IPS-18c (cell line): ENCODE measurements around the gene GNL2.
A peak's percentile ranks its signal among the peaks of the same experiment; 100 is the strongest.
"Not testable (repeated sequence)": the region's sequence is repeated elsewhere in the genome, so short reads cannot be mapped to it uniquely, and the experiment has no call there.

ENCODE experiments used
- H3K4me3 ChIP-seq: 2 replicates; pipeline ENCODE4 v1.7.0; 2013; ENCODE audit warnings: low read depth, mild to moderate bottlenecking, low read length, moderate library complexity; ENCODE audit not compliant: insufficient read depth
- H3K9me3 ChIP-seq: one replicate; pipeline ENCODE4 v1.6.1; 2013; ENCODE audit warnings: mild to moderate bottlenecking, low read length, moderate library complexity; ENCODE audit not compliant: control insufficient read depth, insufficient read depth

GNL2 gene

DNA sequence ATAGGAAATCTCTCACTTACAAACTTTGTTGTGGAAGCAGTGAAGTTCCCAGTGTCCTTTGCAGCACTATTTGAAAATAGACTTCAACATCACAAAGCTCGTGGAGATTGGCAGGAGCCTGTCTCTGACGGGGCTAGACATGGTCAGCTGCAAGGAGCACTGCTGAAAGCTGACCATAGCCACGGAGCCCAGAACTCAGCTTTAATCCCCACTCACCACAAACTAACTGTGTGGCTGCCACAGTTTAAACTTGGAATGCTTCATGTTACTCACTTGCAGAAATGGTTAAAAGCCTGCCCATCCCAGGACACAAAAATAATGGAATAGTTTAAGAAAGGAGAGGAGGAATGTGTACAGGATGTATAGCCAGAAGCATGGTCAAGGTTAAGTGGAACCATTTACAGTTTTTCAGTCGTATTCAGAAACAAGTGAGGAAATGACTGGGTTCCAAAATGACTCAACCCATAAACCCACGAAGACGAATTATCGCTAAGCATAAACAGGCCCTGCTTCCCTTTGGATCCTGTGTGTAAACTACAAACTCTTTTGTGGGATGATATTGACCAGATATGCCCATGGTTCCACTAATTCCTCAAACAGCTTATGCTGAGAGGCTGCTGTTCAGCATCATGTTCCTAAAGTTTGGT lies 20.8 kb downstream of the GNL2 start:
- no peak overlapping the region for H3K4me3 ChIP-seq
- no peaks in the 10 kb centered on the region for H3K9me3 ChIP-seq

DNA sequence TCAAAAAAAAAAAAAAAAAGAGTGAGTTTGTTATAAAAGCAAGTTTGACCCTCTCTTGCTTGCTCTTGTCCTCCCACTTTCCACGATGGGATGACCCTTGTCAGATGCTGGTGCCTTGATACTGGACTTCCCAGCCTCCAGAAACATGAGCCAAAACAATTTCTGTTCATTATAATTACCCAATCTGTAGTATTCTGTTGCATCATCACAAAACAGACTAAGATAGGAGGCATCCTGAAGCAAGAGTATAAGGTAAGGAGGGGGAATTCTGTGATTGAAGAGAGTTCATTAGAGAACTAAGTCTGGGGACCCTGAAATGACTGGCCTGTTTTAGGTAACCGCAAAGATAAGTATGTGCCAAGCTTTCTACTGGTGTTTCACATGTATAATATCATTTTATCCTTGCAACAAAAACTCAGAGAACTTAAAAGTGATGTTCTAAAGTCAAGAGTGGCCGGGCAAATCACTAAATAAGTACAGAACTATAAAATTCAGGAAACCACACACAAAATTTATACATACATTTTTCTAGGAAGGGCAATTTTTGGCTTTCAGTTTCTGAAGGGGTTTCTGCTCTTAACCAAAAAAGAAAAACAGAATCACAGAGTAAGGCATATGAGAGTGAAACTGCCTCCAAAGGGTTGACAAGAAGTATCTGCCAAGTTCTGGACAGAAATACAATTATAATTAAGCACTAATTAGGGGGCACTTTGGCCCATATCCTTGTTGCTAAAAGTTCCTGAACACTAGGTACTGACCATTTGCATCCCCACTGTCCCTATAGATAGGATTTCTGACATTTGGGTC lies 25.0 kb downstream of the GNL2 start:
- no peak overlapping the region for H3K4me3 ChIP-seq
- H3K9me3 ChIP-seq: no peaks in the 10 kb centered on the region

GRCh38 chr1:37567023-37567422 lies 28.7 kb downstream of the GNL2 start:
- Histone ChIP-seq H3K9me3 (no peaks in the 10 kb centered on the region), H3K4me3 (no peak overlapping the region)

GRCh38 chr1:37564892-37565291 lies 30.8 kb downstream of the GNL2 start:
- Histone ChIP-seq H3K9me3 (no peaks in the 10 kb centered on the region), H3K4me3 (no peak overlapping the region)

DNA sequence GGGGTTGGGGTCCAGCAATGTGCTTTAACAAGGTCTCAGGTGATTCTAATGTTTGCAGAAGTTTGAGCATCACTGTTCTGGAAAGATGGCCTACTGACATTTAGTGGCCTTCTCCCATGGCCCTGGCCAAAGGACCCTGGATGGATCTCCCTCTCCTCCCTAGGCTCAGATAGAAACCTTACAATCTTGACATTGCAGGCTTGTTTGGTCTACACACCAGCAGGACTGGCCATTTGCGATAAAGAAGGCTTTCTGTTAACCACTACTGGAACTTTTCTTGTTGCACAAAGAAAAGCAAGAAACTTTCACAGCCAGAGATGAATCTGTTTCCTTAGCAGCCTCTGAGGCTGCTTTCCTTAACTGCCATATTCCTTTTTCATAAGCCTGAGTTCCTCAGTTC lies 32.8 kb downstream of the GNL2 start:
- H3K9me3 ChIP-seq: no peaks in the 10 kb centered on the region

DNA sequence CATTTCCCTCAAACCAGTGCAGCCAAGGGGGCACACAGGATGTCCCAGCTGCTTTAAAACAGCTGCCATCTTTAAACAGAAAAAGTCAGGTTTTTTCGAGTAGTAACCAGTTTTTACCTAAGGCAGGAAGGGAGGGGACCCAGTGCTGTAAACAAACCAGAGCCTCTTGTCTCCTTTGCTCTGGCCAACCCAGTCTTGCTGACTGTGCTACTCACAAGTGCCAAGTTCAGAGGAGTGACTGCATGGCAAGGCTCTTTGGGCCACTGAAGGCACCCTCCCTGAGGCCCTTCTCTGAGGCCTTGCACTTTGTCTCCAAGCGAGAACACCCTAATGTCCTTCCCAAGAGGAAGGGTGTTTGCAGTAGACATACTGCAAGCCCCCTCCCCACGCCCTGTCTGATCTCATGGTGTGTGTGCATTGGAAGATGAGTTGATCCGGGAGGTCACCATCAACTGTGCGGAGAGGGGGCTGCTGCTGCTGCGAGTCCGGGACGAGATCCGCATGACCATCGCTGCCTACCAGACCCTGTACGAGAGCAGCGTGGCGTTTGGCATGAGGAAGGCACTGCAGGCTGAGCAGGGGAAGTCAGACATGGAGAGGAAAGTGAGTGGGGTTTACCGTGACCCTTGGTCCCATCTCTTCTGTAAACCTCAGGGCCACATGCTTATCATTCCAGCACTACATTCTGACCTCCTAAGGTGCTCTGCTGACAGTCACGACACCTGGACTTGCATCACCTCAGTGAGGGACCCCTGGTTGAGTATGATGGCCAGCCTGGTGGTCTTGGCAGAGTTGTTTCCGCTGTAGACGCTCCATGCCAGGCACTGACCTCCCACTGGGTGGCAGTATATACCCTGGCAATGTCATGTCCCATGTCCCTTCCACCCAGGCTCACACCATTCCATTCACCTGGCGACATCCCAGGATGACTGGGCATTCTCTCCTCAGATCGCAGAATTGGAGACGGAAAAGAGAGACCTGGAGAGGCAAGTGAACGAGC lies 34.3 kb downstream of the GNL2 start:
- no peaks in the 10 kb centered on the region for H3K9me3 ChIP-seq

More for the DNA sequence above, 32.8 kb downstream of the GNL2 start:
- no peak overlapping the region for H3K4me3 ChIP-seq

GRCh38 chr1:37560401-37561132 lies 35.2 kb downstream of the GNL2 start:
- H3K9me3 ChIP-seq: no peaks in the 10 kb centered on the region
- no peak overlapping the region for H3K4me3 ChIP-seq

More for the DNA sequence above, 34.3 kb downstream of the GNL2 start:
- H3K4me3 ChIP-seq: no peak overlapping the region

DNA sequence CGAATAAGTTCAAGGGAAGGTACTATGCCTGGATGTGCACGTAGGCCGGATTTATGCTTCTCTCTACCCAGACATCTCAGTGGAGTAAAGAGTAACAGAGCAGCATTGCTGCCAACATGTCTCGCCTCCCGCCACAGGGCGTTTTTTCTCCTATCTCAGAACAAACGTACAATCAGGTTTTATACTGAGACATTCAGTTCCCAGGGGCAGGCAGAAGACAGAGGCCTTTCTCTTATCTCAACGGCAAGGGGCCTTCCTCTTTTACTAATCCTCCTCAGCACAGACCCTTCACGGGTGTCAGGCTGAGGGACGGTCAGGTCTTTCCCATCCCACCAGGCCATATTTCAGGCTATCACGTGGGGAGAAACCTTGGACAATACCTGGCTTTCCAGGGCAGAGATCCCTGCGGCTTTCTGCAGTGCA lies 35.8 kb downstream of the GNL2 start:
- not testable (repeated sequence) for H3K9me3 ChIP-seq

GRCh38 chr1:37559080-37559479 lies 36.7 kb downstream of the GNL2 start:
- no peaks in the 10 kb centered on the region for H3K9me3 ChIP-seq

More for the DNA sequence above, 35.8 kb downstream of the GNL2 start:
- not testable (repeated sequence) for H3K4me3 ChIP-seq

DNA sequence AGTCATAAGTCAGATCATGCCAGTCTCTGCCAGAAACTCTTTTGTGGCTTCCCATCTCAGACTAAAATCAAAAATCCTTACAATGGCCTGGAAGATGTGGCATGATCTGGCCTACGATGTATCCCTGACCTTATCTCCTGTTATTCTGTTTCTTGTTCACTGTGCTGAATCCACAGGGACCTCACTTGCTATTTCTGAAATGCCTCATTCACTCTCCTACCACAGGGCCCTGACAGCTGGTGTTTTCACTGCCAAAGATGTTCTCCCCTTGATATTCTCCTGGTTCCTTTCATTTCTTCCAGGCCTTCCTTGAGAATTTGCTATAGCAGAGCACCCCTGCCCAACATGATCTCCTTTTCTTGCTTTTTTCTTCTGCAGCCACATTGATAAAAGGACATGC lies 37.3 kb downstream of the GNL2 start:
- H3K4me3 ChIP-seq: no peak overlapping the region
- no peaks in the 10 kb centered on the region for H3K9me3 ChIP-seq

More at GRCh38 chr1:37559080-37559479, 36.7 kb downstream of the GNL2 start:
- no peak overlapping the region for H3K4me3 ChIP-seq

DNA sequence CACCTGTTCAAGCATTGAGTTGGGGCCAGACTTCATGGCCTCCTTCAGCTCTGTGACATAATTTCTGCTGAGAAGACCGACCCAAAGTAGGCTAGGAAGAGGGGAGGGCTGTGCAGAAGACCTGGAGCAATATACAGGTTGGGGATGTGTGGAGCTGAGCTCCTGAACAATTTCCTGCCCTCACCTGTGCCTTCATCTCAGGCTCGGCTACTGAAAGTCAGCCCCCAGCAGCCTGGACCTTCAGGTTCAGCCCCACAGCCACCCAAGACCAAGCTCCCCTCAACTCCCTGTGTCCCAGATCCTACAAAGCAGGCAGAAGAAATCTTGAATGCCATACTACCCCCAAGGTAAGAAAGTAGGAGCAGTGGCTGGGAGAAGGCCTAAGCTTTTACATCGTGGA lies 38.3 kb downstream of the GNL2 start:
- H3K4me3 ChIP-seq: peak overlapping the region; percentile 37; the same call in 1 of the 2 replicates

DNA sequence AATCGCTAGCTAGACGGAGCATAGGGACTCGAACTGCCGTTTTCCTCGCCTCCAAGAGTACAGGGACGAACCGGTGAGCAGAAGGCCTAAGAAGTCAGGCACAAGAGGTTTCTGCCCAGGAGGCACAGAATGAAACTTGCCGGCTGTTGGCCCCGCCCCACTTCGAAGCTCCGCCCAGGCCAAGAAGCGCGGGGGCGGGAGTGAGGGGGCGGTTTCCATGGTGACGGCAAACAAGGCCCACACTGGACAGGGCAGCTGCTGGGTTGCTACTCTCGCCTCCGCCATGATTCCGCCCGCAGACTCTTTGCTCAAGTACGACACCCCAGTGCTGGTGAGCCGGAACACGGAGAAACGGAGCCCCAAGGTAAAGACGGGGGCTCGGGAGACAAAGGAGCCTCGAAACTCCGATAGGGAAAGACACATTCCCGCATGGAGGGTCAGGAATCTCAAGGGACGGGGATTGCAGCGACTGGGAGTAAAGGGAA lies 39.0 kb downstream of the GNL2 start, which contains the start of gene DNALI1:
Gene DNALI1 (plus strand): TSS at position 229 of the 485 bp plus-strand sequence. CDS start 55 bp downstream, at position 284.
- H3K4me3 ChIP-seq: peak within 1 kb of the TSS; percentile 37

More for the DNA sequence above, 38.3 kb downstream of the GNL2 start:
- H3K9me3 ChIP-seq: no peaks in the 10 kb centered on the region

GRCh38 chr1:37553927-37554808 lies 41.6 kb downstream of the GNL2 start, which contains the start of gene SNIP1:
Gene SNIP1 (minus strand): TSS chr1:37554293. CDS start chr1:37554229, 64 bp downstream.
- Histone ChIP-seq H3K9me3 (no peaks in the 10 kb centered on the region), H3K4me3 (peak within 1 kb of the TSS; percentile 85)

More for the DNA sequence above, 39.0 kb downstream of the GNL2 start, which contains the start of gene DNALI1:
- no peaks in the 10 kb centered on the region for H3K9me3 ChIP-seq

DNA sequence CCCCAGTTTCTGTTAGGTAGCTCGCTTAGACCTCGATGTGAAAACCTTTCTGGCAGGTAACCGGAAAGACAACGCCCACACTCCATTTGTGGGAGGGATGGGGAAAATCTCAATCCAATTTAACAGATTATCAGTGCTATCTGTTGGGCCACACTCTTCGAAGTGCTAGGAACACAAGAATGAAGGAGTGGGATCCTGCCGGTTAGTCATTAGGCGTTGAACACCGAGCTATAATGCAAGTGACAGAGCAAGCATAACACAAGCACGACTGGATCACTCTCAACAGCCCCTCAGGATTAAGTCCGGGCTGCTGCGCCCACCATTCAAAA lies 42.2 kb downstream of the GNL2 start:
- Histone ChIP-seq H3K9me3 (no peaks in the 10 kb centered on the region), H3K4me3 (peak overlapping the region; percentile 85)

DNA sequence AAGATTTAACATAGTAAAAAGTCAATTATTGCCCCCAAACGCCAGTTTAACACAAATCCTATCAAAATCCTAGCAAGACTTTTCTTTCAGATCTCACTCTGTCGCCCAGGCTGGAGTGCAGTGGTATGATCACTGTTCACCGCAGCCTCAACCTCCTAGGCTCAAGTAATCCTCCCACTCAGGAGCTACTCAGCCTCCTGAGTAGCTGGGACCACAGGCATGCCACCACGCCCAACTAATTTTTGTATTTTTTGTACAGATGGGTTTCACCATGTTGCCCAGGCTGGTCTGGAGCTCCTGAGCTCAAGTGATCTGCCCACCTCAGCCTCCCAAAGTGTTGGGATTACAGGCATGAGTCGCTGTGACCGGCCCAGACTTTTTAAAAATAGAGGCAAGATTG lies 46.4 kb downstream of the GNL2 start:
- no peaks in the 10 kb centered on the region for H3K9me3 ChIP-seq
- H3K4me3 ChIP-seq: no peak overlapping the region
